ENCODE results near the gene ERFE. TPM values are rescaled to one million over a fixed set of nuclear protein-coding genes. Genes with fewer than 3 reads are reported as not detected.

Gene ERFE
- total RNA-seq, 120 experiments from 2014 or later = 0.35 to 6.8 (median 2.2) TPM

Other genes starting within 250 kb of the ERFE start
- gene UBE2F, start 192.0 kb upstream of the ERFE start, total RNA-seq = 10 to 100 TPM; 30.6 to 63.0 (median 47.0) TPM
- 10 to 100 TPM; 12.6 to 37.0 (median 22.2) TPM for gene SCLY, start 98.0 kb upstream of the ERFE start, total RNA-seq
- gene ESPNL, start 58.6 kb upstream of the ERFE start, total RNA-seq = 1 to 10 TPM in 8 of 120 experiments, under 1 TPM in 87, not detected in 25; 0.09 to 2.3 (median 0.29) TPM
- 1 to 10 TPM in 4 of 120 experiments, under 1 TPM in 69, not detected in 47; 0.10 to 1.5 (median 0.24) TPM for gene KLHL30, start 20.3 kb upstream of the ERFE start, total RNA-seq
- gene ILKAP, start 44.7 kb downstream of the ERFE start, total RNA-seq = 10 to 100 TPM; 44.0 to 90.8 (median 62.7) TPM
- gene HES6, start 81.1 kb downstream of the ERFE start, total RNA-seq = 10 to 100 TPM; 16.3 to 92.6 (median 39.4) TPM
- 10 to 100 TPM in 119 of 120 experiments, 1 to 10 TPM in 1; 9.9 to 34.3 (median 18.4) TPM for gene PER2, start 129.6 kb downstream of the ERFE start, total RNA-seq
- gene TRAF3IP1, start 161.5 kb downstream of the ERFE start, total RNA-seq = 10 to 100 TPM; 17.6 to 47.3 (median 30.2) TPM

Data from dorsolateral prefrontal cortex (tissue), 118 donors.